Subcutaneous abdominal adipose tissue (tissue), 5 donors: ENCODE measurements around the gene RFTN1.
A peak's percentile ranks its signal among the peaks of the same experiment; 100 is the strongest.

ENCODE experiments used
- H3K27ac ChIP-seq: one replicate; pipeline ENCODE4 v1.7.0; 2013; ENCODE audit warnings: low read depth, mild to moderate bottlenecking, inconsistent platforms, low read length, moderate library complexity
- H3K27me3 ChIP-seq, 5 donors: one replicate each; pipeline ENCODE4 v1.7.0; 2013; ENCODE audit warnings: low read length in 5 of 5, inconsistent platforms in 1 of 5; ENCODE audit not compliant: control insufficient read depth in 5 of 5, insufficient read depth in 4 of 5
- H3K36me3 ChIP-seq, 5 donors: one replicate each; pipeline ENCODE4 v1.7.0; 2013; ENCODE audit warnings: low read length in 5 of 5; ENCODE audit not compliant: control insufficient read depth in 5 of 5, insufficient read depth in 5 of 5
- H3K4me1 ChIP-seq, 5 donors: one replicate each; pipeline ENCODE4 v1.7.0; 2013; ENCODE audit warnings: low read length in 5 of 5, mild to moderate bottlenecking in 3 of 5, moderate library complexity in 1 of 5; ENCODE audit not compliant: control insufficient read depth in 5 of 5, insufficient read depth in 5 of 5
- H3K4me3 ChIP-seq, 5 donors: one replicate each; pipeline ENCODE4 v1.7.0; 2013; ENCODE audit warnings: low read length in 5 of 5, low read depth in 1 of 5
- H3K9ac ChIP-seq, 5 donors: one replicate each; pipeline ENCODE4 v1.7.0; 2013; ENCODE audit warnings: low read length in 5 of 5, mild to moderate bottlenecking in 4 of 5, moderate library complexity in 3 of 5
- H3K9me3 ChIP-seq, 5 donors: one replicate each; pipeline ENCODE4 v1.7.0; 2013; ENCODE audit warnings: low read length in 5 of 5; ENCODE audit not compliant: control insufficient read depth in 5 of 5
- donor health status: healthy.
- donor health status: healthy.
- donor health status: healthy.
- donor health status: healthy.
- donor health status: healthy.

RFTN1 gene

GRCh38 chr3:16514755-16515353, 1.4 kb upstream of the RFTN1 start:
- Histone ChIP-seq H3K27ac (peak overlapping the region; percentile 91), H3K27me3 (no peaks in the 10 kb centered on the region), H3K9me3 (no peaks in the 10 kb centered on the region), H3K4me1 (peaks cover 13 to 82% (median 73%) of the 10 kb centered on the region in 5 donors), H3K9ac (peak overlapping the region in 1 of 5 donors; percentile 35), H3K36me3 (no peaks in the 10 kb centered on the region), H3K4me3 (peak overlapping the region in 4 of 5 donors; percentile 68 to 95 (median 92))

GRCh38 chr3:16514021-16514700, 662 bp upstream of the RFTN1 start:
- Histone ChIP-seq H3K36me3 (no peaks in the 10 kb centered on the region), H3K4me3 (peak overlapping the region; percentile 68 to 95 (median 94)), H3K4me1 (peaks cover 13 to 82% (median 73%) of the 10 kb centered on the region in 5 donors), H3K9ac (peak overlapping the region in 4 of 5 donors; percentile 34 to 81 (median 60)), H3K27me3 (no peaks in the 10 kb centered on the region), H3K9me3 (no peaks in the 10 kb centered on the region), H3K27ac (peak overlapping the region; percentile 91)

GRCh38 chr3:16512435-16513140, 911 bp downstream of the RFTN1 start:
- Histone ChIP-seq H3K27ac (peak overlapping the region; percentile 91), H3K9ac (peak overlapping the region; percentile 78 to 95 (median 93)), H3K4me1 (peaks cover 19 to 95% (median 86%) of the 10 kb centered on the region in 5 donors)

GRCh38 chr3:16511681-16512434, 1.6 kb downstream of the RFTN1 start:
- H3K9ac ChIP-seq, result peak overlapping the region; percentile 78 to 95 (median 93)
- H3K27ac ChIP-seq, result peak overlapping the region; percentile 91
- peaks cover 0 to 5% (median 0%) of the 10 kb centered on the region in 5 donors for H3K36me3 ChIP-seq
- H3K9me3 ChIP-seq, result no peaks in the 10 kb centered on the region
- no peaks in the 10 kb centered on the region for H3K27me3 ChIP-seq
- H3K4me1 ChIP-seq, result peaks cover 16 to 94% (median 86%) of the 10 kb centered on the region in 5 donors
- H3K4me3 ChIP-seq, result peak overlapping the region; percentile 73 to 95 (median 94)

More at GRCh38 chr3:16512435-16513140, 911 bp downstream of the RFTN1 start:
- Histone ChIP-seq H3K27me3 (no peaks in the 10 kb centered on the region), H3K4me3 (peak overlapping the region; percentile 87 to 95 (median 94)), H3K36me3 (peaks cover 0 to 5% (median 0%) of the 10 kb centered on the region in 5 donors), H3K9me3 (no peaks in the 10 kb centered on the region)

DNA sequence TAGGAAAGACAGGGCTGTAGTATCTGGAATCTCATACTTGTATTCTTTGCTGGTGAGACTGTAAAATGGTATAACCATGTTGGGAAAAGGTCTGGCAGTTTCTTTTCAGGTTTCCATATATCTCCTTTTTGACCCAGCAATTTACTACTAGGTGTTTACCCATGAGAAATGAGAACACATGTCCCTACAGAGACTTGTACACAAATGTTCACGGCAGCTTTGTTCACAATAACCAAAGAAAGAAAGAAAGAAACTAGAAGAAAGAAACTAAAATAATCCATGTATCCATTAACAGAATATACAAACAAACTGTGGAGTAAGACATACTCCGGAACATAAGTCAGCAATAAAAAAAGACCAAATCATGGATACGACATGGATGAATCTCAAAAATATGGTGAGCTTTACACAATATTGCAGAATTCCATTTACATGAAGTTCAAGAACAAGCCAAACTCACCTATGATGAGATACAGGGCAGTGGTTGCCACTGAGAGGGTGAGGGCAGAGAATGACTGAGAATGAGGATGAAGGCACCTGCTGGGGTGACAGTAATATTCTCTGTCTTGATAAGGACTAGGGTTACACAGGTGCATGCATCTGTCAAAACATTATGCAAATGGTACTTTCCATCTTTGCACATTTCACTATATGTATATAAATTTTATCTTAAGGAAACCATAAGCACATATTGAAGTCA, 2.7 kb downstream of the RFTN1 start:
- Histone ChIP-seq H3K9me3 (no peaks in the 10 kb centered on the region), H3K27ac (peak overlapping the region; percentile 91), H3K4me1 (peaks cover 12 to 86% (median 82%) of the 10 kb centered on the region in 5 donors), H3K9ac (peak overlapping the region in 2 of 5 donors; percentile 41 to 64), H3K36me3 (peaks cover 0 to 5% (median 0%) of the 10 kb centered on the region in 5 donors), H3K27me3 (no peaks in the 10 kb centered on the region), H3K4me3 (peak overlapping the region in 4 of 5 donors; percentile 41 to 95 (median 92))

DNA sequence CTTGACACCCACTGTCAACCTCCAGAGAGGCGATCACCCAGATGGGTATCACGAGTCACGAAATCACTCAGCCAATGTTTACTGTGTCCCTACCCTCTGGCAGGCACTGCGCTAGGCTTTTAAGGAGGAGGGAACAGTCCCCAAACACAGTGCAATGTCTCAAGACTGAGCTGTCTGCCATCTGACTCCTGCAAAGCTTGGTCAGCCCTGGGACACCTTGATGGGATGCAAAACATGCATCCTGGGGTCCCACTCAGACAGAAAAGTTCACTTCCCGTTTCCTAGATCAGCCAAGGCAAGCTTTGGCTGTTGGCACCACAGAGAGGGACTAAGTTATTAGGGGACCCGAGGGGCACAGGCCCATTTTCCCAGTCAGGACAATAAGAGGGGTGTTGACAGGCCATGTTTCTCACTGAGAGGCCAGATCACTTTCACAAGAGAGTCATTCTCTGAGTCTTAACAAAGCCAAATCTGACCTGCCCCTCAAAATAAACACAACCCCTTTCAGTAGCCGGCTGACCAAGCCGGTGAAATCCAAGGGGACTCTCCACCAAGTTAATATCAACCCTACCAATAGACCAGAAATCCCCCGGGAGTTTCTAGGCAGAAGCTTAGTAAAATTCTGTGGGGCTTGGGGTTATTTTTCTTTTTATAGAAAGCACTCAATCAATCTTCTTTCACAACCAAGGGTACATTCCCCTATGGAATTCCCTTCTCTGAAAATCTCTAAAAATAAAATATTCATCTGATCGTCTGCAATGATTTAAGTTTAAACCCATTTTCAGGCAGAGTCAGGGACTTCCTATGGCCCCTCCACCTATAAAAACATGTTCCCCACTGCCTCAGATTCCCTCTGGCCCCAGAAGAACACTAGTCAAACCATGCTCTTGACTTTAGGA, 3.5 kb downstream of the RFTN1 start:
- Histone ChIP-seq H3K9ac (peak overlapping the region in 4 of 5 donors; percentile 21 to 64 (median 52)), H3K4me1 (peaks cover 12 to 92% (median 77%) of the 10 kb centered on the region in 5 donors), H3K4me3 (peak overlapping the region in 2 of 5 donors; percentile 36 to 55), H3K36me3 (peaks cover 0 to 7% (median 0%) of the 10 kb centered on the region in 5 donors), H3K27ac (peak overlapping the region; percentile 91), H3K27me3 (no peaks in the 10 kb centered on the region), H3K9me3 (no peaks in the 10 kb centered on the region)

GRCh38 chr3:16508591-16508995, 4.9 kb downstream of the RFTN1 start:
- Histone ChIP-seq H3K4me3 (no peak overlapping the region), H3K27me3 (no peaks in the 10 kb centered on the region), H3K9me3 (no peaks in the 10 kb centered on the region), H3K4me1 (peaks cover 9 to 85% (median 71%) of the 10 kb centered on the region in 5 donors), H3K36me3 (peaks cover 0 to 13% (median 3%) of the 10 kb centered on the region in 5 donors), H3K27ac (peak overlapping the region; percentile 91), H3K9ac (peak overlapping the region in 1 of 5 donors; percentile 34)

- H3K27ac ChIP-seq, result peak overlapping the region; percentile 91
These were observed 5.3 kb downstream of the RFTN1 start for GRCh38 chr3:16508243-16508578.

More at GRCh38 chr3:16508243-16508578, 5.3 kb downstream of the RFTN1 start:
- Histone ChIP-seq H3K9ac (peak overlapping the region in 1 of 5 donors; percentile 34), H3K9me3 (no peaks in the 10 kb centered on the region), H3K4me3 (peak overlapping the region in 1 of 5 donors; percentile 4), H3K27me3 (no peaks in the 10 kb centered on the region), H3K36me3 (peaks cover 0 to 13% (median 3%) of the 10 kb centered on the region in 5 donors), H3K4me1 (peaks cover 9 to 85% (median 71%) of the 10 kb centered on the region in 5 donors)
